ENCODE measurements around the gene BCL2. TPM values are rescaled to one million over a fixed set of nuclear protein-coding genes. Genes with fewer than 3 reads are reported as not detected.

BCL2 gene
- total RNA-seq, 1 experiment from 2014 or later = 1.3 TPM

DNA sequence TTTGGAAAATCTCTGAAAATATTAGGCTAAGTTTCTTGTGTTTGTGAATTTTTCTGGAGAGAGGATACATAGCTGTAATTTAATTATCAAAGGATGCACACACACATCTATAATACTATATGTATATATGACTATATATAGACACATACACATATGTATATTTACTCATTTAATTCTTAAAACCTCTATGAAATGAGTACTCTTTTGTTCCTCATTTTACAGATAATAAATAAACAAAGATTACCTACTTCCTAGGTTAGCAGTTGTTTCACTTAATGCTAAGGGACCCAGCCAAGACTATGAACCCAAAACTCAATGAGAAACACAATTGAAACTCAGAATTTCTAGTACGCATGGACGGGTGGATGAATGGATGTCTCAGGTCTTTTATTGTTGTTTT lies 145.6 kb downstream of the BCL2 start:
- no peak overlapping the region for H3K14ac ChIP-seq (ENCODE audit: insufficient read depth, low read length)
- no peak for DNase-seq
- Mint-ChIP-seq H3K9me3 (peaks cover 0 to 4% of the 10 kb centered on the region in 2 experiments; a peak in 3 of 5 replicates), H3K27me3 (ENCODE audit: low read depth) (no peaks in the 10 kb centered on the region), H3K27ac (no peak overlapping the region), H3K4me1 (peaks cover 10 to 17% of the 10 kb centered on the region in 2 experiments), H3K36me3 (ENCODE audit: insufficient read depth in 1 of 3, low read depth in 3 of 3) (no peaks in the 10 kb centered on the region), H3K4me3 (no peak overlapping the region)
- H4K20me1 ChIP-seq (ENCODE audit: control insufficient read depth, insufficient read depth, insufficient read length) = no peaks in the 10 kb centered on the region
- no peak overlapping the region for H3K4ac ChIP-seq (ENCODE audit: low read depth, low read length)
- H4K91ac ChIP-seq (ENCODE audit: insufficient read length, low read depth, low read length) = no peak overlapping the region
- no peak overlapping the region for H3K9ac ChIP-seq (ENCODE audit: extremely low read depth, insufficient read length, low read length)
- H4K5ac ChIP-seq (ENCODE audit: insufficient read length, low read depth, low read length) = no peak overlapping the region
- H3K56ac ChIP-seq (ENCODE audit: insufficient read length, low read depth, low read length) = no peak overlapping the region
- H3K79me2 ChIP-seq (ENCODE audit: insufficient read depth, low read length) = no peaks in the 10 kb centered on the region
- no peak for TF ChIP-seq CTCF (conservative IDR thresholded peaks at IDR 0.05)
- H3K9me3 ChIP-seq (ENCODE audit: control insufficient read depth, low read depth, low read length) = no peaks in the 10 kb centered on the region
- H2BK12ac ChIP-seq (ENCODE audit: insufficient read length, low read depth, low read length) = no peak overlapping the region
- no peak overlapping the region for H2BK120ac ChIP-seq (ENCODE audit: low read depth, low read length, poor library complexity, severe bottlenecking)
- H2BK15ac ChIP-seq (ENCODE audit: low read depth, low read length) = no peak overlapping the region
- no peak overlapping the region for H2AFZ ChIP-seq (ENCODE audit: low read length)
- H3K23me2 ChIP-seq (ENCODE audit: insufficient read length, low read depth, low read length, poor library complexity, severe bottlenecking) = no peaks in the 10 kb centered on the region
- H3K79me1 ChIP-seq (ENCODE audit: insufficient read depth, low read depth, low read length, poor library complexity, severe bottlenecking) = no peaks in the 10 kb centered on the region
- H3T11ph ChIP-seq (ENCODE audit: low read length) = no peak overlapping the region
- H2BK20ac ChIP-seq (ENCODE audit: low read depth, low read length, poor library complexity, severe bottlenecking) = no peak overlapping the region
- no peak overlapping the region for H3K4me2 ChIP-seq (ENCODE audit: insufficient read depth, insufficient read length, low read length)
- no peaks in the 10 kb centered on the region for H3K27me3 ChIP-seq (ENCODE audit: insufficient read depth, low read length)
- no CpG with 5 or more reads among the region's 2 CpGs for WGBS (ENCODE audit: extremely low coverage, insufficient read length, low lambda C conversion rate)
- H2BK5ac ChIP-seq (ENCODE audit: insufficient read length, low read length) = no peak overlapping the region
- no peak overlapping the region for H3K23ac ChIP-seq (ENCODE audit: insufficient read length, low read depth, low read length)
- H3K4me1 ChIP-seq (ENCODE audit: insufficient read depth, low read length) = 0 out of 2 replicates have a peak, but pooled peaks cover 1% of the 10 kb centered on the region
- no peak overlapping the region for H4K8ac ChIP-seq (replicated peaks; ENCODE audit: insufficient read length, low read depth, low read length)
- no peak overlapping the region for H3K27ac ChIP-seq (ENCODE audit: insufficient read length, low read depth, low read length)
- no peak overlapping the region for H3K18ac ChIP-seq (ENCODE audit: insufficient read length, low read depth, low read length)
- H2AK5ac ChIP-seq (ENCODE audit: insufficient read length, low read length) = no peak overlapping the region

All from H9 (cell line).